HepG2 (cell line): ENCODE measurements around the gene WNT5B. TPM values are rescaled to one million over a fixed set of nuclear protein-coding genes. Genes with fewer than 3 reads are reported as not detected.
A peak's percentile ranks its signal among the peaks of the same experiment; 100 is the strongest.

Experiments
- BORCS8-MEF2B ChIP-seq: sonication (generic); formaldehyde crosslinking; IDR thresholded peaks from 2 replicates; pipeline ENCODE4 v1.8.0; 2022; ENCODE audit warnings: mild to moderate bottlenecking, missing genetic modification reagents
- ETV5 ChIP-seq: IDR thresholded peaks from 2 replicates; pipeline ENCODE4 v1.6.1; 2018; ENCODE audit warnings: missing biosample characterization, missing genetic modification reagents, inconsistent platforms, borderline replicate concordance
- FIP1L1 ChIP-seq: fragments of 200-400 bp; formaldehyde crosslinking; IDR thresholded peaks from 2 replicates; pipeline ENCODE4 v1.6.1; 2018; ENCODE audit warnings: low read depth, mild to moderate bottlenecking, low read length, moderate library complexity, borderline replicate concordance; ENCODE audit not compliant: insufficient read depth
- FLYWCH1 ChIP-seq: sonication (generic); formaldehyde crosslinking; IDR thresholded peaks from 2 replicates; pipeline ENCODE4 v1.8.1; 2023; ENCODE audit warnings: mild to moderate bottlenecking, missing genetic modification reagents
- GABPB1 ChIP-seq: IDR thresholded peaks from 2 replicates; pipeline ENCODE4 v1.6.1; 2016; ENCODE audit warnings: mild to moderate bottlenecking, missing genetic modification reagents, moderate library complexity, missing compliant biosample characterization
- NR2F6 ChIP-seq, 2 experiments: IDR thresholded peaks; 2 replicates each; pipeline ENCODE4 v1.6.1; 2016; ENCODE audit warnings: antibody characterized with exemption in 1 of 2, mild to moderate bottlenecking in 1 of 2
- PAF1 ChIP-seq: IDR thresholded peaks from 2 replicates; pipeline ENCODE4 v1.6.1; 2016; ENCODE audit warnings: missing genetic modification reagents, missing compliant biosample characterization
- PAWR ChIP-seq: sonication (generic); formaldehyde crosslinking; IDR thresholded peaks from 2 replicates; pipeline ENCODE4 v1.4.0; 2020; ENCODE audit warnings: missing genetic modification reagents, mild to moderate bottlenecking, borderline replicate concordance
- PLSCR1 ChIP-seq: sonication (generic); formaldehyde crosslinking; IDR thresholded peaks from 2 replicates; pipeline ENCODE4 v1.5.0; 2020; ENCODE audit warnings: missing genetic modification reagents, mild to moderate bottlenecking, borderline replicate concordance
- RFXAP ChIP-seq: sonication (generic); formaldehyde crosslinking; IDR thresholded peaks from 2 replicates; pipeline ENCODE4 v1.4.0; 2020; ENCODE audit warnings: missing genetic modification reagents, borderline replicate concordance
- SIX4 ChIP-seq: sonication (generic); formaldehyde crosslinking; IDR thresholded peaks from 2 replicates; pipeline ENCODE4 v1.4.0; 2020; ENCODE audit warnings: missing genetic modification reagents
- SP4 ChIP-seq: sonication (generic); formaldehyde crosslinking; IDR thresholded peaks from 2 replicates; pipeline ENCODE4 v1.8.1; 2023; ENCODE audit warnings: mild to moderate bottlenecking, missing genetic modification reagents
- SSRP1 ChIP-seq: IDR thresholded peaks from 2 replicates; pipeline ENCODE4 v1.6.1; 2016; ENCODE audit warnings: control low read depth
- STAG1 ChIP-seq: sonication (generic); formaldehyde crosslinking; IDR thresholded peaks from 2 replicates; pipeline ENCODE4 v1.4.0; 2020; ENCODE audit warnings: missing genetic modification reagents
- SYNCRIP ChIP-seq: fragments of 200-400 bp; formaldehyde crosslinking; IDR thresholded peaks from 2 replicates; pipeline ENCODE4 v1.6.1; 2018; ENCODE audit warnings: mild to moderate bottlenecking, low read depth, low read length; ENCODE audit not compliant: insufficient read depth
- TEAD2 ChIP-seq: sonication (generic); formaldehyde crosslinking; IDR thresholded peaks from 2 replicates; pipeline ENCODE4 v1.9.0; 2021; ENCODE audit warnings: missing genetic modification reagents
- ZBTB4 ChIP-seq: sonication (generic); formaldehyde crosslinking; IDR thresholded peaks from 2 replicates; pipeline ENCODE4 v1.4.0; 2020; ENCODE audit warnings: missing genetic modification reagents, mild to moderate bottlenecking, borderline replicate concordance
- ZNF225 ChIP-seq: sonication (generic); formaldehyde crosslinking; IDR thresholded peaks from 2 replicates; pipeline ENCODE4 v1.4.0; 2020; ENCODE audit warnings: mild to moderate bottlenecking, missing genetic modification reagents
- ZNF3 ChIP-seq: IDR thresholded peaks from 2 replicates; pipeline ENCODE4 v1.7.0; 2017; ENCODE audit warnings: inconsistent platforms
- ZNF331 ChIP-seq: sonication (generic); formaldehyde crosslinking; IDR thresholded peaks from 2 replicates; pipeline ENCODE4 v1.4.0; 2020; ENCODE audit warnings: missing genetic modification reagents
- ZNF558 ChIP-seq: sonication (generic); formaldehyde crosslinking; IDR thresholded peaks from 2 replicates; pipeline ENCODE4 v1.9.0; 2022; ENCODE audit warnings: mild to moderate bottlenecking, missing genetic modification reagents, borderline replicate concordance
- ZNF589 ChIP-seq: sonication (generic); formaldehyde crosslinking; conservative IDR thresholded peaks from 2 replicates; pipeline ENCODE4 v1.8.0; 2022; ENCODE audit warnings: mild to moderate bottlenecking, moderate library complexity, missing genetic modification reagents
- polyA plus RNA-seq, 8 experiments: library from polyadenylated mRNA; depleted of rRNA in 3 of 8; stranded (reverse) in 7 of 8; unstranded in 1 of 8; fragments of >200 nt; fragmentation: Illumina TruSeq in 4 of 8; extraction: Trizol in 4 of 8; gene quantifications; 2 replicates each; pipeline versions ENCODE4 v1.2.1 to v1.2.3, GENCODE V29; 2011 to 2016; ENCODE audit warnings: low read depth in 4 of 8, missing spikeins in 1 of 8, mixed read lengths in 1 of 8; ENCODE audit not compliant: insufficient read depth in 1 of 8
- total RNA-seq, 5 experiments: library from RNA; depleted of rRNA; stranded (reverse); fragments of >200 nt; fragmentation: Illumina TruSeq; extraction: Trizol; gene quantifications; 2 replicates each; pipeline ENCODE4 v1.2.3, GENCODE V29; 2016; ENCODE audit warnings: low read depth in 1 of 5
- TF ChIP-seq, protein P1 (sequence below): sonication (generic); formaldehyde crosslinking; IDR thresholded peaks from 2 replicates; pipeline ENCODE4 v1.9.0; 2021; ENCODE audit warnings: missing genetic modification reagents, borderline replicate concordance
- TF ChIP-seq, protein P2 (sequence below): IDR thresholded peaks from 2 replicates; pipeline ENCODE4 v1.6.1; 2018; ENCODE audit warnings: missing genetic modification reagents, mild to moderate bottlenecking, missing compliant biosample characterization

The WNT5B gene
- total and polyA plus RNA-seq, 2 of the 13 experiments (the other 11 are each of a cell fraction or from before 2014, with no cell fraction given): 0.04 TPM; not detected in 1

DNA sequence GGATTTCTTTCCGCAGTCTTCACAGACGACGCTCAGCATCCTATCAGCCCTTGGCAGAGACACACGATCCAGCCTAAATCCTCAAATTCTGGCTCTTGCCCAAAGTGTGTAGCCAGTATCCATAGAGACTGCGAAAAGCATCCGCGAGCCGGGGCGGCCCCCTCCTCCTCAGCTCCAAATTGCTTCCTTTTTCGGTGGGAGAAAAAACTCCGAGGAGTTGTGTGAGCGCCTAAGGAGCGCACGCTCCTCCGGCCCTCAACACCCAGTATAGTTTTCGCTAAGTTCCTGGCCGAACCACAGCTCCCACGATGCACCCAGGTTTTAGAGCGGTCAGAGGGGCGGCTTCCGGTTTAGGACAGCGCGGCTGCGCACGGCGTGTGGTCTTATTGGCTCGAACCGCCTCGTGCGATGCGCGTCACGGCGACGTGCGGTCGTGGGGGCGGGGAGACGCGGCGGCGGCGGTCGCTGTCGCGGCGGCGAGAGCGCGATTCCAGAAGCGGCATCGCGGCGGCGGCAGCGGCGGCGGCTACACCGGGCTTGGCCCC lies 61.6 kb downstream of the WNT5B start, which contains the start of gene ADIPOR2 (continued):
- TF ChIP-seq PAWR: no peak; the same call in 1 of the 2 replicates
- TF ChIP-seq ZNF225: no peak
- no peak for TF ChIP-seq NR2F6 (IDR thresholded peaks at IDR 0.05)
- no peak for TF ChIP-seq NR2F6 (CRISPR knock-in tag; IDR thresholded peaks at IDR 0.05)
- no peak for TF ChIP-seq ZNF558 (CRISPR knock-in tag)
- TF ChIP-seq SP4 (CRISPR knock-in tag): peak; percentile 93
- 0 out of 2 replicates have a peak, but pooled peaks have one; percentile 55 for TF ChIP-seq BORCS8-MEF2B (CRISPR knock-in tag)
- 0 out of 2 replicates have a peak, but pooled peaks have one; percentile 38 for TF ChIP-seq ZNF589 (CRISPR knock-in tag)
- TF ChIP-seq FIP1L1: no peak
- TF ChIP-seq SYNCRIP: no peak
- peak; percentile 30; the same call in 1 of the 2 replicates for TF ChIP-seq SIX4 (CRISPR knock-in tag)
- peak; percentile 85; the same call in 1 of the 2 replicates for TF ChIP-seq ZNF331 (CRISPR knock-in tag)
- no peak for TF ChIP-seq ZNF3 (CRISPR knock-in tag)
- TF ChIP-seq FLYWCH1 (CRISPR knock-in tag): no peak
- TF ChIP-seq, protein P1, sequence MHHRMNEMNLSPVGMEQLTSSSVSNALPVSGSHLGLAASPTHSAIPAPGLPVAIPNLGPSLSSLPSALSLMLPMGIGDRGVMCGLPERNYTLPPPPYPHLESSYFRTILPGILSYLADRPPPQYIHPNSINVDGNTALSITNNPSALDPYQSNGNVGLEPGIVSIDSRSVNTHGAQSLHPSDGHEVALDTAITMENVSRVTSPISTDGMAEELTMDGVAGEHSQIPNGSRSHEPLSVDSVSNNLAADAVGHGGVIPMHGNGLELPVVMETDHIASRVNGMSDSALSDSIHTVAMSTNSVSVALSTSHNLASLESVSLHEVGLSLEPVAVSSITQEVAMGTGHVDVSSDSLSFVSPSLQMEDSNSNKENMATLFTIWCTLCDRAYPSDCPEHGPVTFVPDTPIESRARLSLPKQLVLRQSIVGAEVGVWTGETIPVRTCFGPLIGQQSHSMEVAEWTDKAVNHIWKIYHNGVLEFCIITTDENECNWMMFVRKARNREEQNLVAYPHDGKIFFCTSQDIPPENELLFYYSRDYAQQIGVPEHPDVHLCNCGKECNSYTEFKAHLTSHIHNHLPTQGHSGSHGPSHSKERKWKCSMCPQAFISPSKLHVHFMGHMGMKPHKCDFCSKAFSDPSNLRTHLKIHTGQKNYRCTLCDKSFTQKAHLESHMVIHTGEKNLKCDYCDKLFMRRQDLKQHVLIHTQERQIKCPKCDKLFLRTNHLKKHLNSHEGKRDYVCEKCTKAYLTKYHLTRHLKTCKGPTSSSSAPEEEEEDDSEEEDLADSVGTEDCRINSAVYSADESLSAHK (CRISPR knock-in tag): 0 out of 2 replicates have a peak, but pooled peaks have one; percentile 62
- peak; percentile 91; the same call in 1 of the 2 replicates for TF ChIP-seq RFXAP (CRISPR knock-in tag)
- TF ChIP-seq PLSCR1: no peak
- TF ChIP-seq ZBTB4 (CRISPR knock-in tag): no peak
- TF ChIP-seq SSRP1 (CRISPR knock-in tag): no peak
- no peak for TF ChIP-seq PAF1 (CRISPR knock-in tag)
- peak; percentile 95 for TF ChIP-seq GABPB1 (CRISPR knock-in tag)
- TF ChIP-seq TEAD2 (CRISPR knock-in tag): no peak
- TF ChIP-seq, protein P2, sequence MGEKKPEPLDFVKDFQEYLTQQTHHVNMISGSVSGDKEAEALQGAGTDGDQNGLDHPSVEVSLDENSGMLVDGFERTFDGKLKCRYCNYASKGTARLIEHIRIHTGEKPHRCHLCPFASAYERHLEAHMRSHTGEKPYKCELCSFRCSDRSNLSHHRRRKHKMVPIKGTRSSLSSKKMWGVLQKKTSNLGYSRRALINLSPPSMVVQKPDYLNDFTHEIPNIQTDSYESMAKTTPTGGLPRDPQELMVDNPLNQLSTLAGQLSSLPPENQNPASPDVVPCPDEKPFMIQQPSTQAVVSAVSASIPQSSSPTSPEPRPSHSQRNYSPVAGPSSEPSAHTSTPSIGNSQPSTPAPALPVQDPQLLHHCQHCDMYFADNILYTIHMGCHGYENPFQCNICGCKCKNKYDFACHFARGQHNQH: peak; percentile 71
- 0 out of 2 replicates have a peak, but pooled peaks have one; percentile 13 for TF ChIP-seq STAG1 (CRISPR knock-in tag)
- peak; percentile 74 for TF ChIP-seq ETV5 (CRISPR knock-in tag)
